ENCODE data around the gene UTF1. TPM values are rescaled to one million over a fixed set of nuclear protein-coding genes. Genes with fewer than 3 reads are reported as not detected.

UTF1 gene
- total RNA-seq, 1 donor from 2014 or later, result not detected

DNA sequence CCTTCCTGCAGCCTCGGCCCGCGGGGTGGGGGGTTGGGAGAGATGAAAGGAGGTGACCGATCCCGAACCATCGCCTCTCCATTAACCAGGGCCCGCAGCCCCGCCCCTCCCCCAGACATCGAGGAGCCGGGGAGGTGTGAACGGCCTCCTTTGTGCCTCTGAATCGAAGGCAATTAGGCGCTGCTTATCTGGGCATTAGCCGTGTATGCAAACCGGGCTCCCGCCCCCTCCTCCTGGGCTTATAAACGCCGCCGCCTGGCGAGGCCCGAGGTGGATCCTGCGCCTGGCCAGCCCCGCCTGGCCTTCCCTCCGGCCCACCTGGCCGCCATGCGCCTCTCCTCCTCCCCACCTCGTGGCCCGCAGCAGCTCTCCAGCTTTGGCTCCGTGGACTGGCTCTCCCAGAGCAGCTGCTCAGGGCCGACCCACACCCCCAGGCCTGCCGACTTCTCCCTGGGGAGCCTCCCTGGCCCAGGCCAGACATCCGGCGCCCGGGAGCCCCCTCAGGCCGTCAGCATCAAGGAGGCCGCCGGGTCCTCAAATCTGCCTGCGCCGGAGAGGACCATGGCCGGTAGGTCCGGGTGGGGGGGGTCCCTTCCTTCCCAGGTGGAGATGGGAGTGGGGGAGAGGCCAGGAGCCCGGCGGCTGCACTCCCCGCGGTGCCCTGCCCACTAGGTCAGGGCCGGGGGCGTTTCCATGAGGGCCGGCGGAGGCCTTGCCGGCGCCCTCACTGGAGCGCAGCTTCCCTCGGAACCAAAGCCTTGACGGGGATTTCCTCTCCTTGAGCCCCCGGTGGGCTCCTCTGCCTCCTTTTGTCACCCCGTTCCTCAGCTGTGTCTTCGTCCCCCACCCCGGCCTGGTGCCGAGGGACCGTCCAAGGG lies 7.8 kb downstream of the UTF1 start, which contains the start of gene VENTX:
VENTX (plus strand) TSS at position 268 of the 878 bp plus-strand sequence; CDS start at position 328, 60 bp downstream.
- intact Hi-C loops (cut with micrococcal nuclease), result no loop called here
- no peak for DNase-seq
- no peak for ATAC-seq

DNA sequence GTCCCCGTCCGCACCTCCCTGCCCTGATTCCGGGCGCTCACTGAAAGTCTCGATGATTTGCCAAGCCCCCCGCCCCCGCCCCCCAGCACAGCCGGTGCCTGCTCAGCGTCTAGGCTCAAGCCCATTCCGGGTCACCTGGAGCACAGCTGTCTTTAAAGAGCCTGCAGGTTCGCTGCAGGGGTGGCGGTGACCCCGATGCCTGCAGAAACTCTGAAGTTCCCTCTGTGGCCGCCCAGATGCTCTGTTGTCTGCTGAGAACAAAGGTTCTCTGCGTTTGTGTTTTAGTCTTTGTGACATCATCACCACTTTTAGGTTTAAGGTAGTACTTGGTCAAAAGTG lies 8.4 kb downstream of the UTF1 start:
- ATAC-seq (no peak), DNase-seq (no peak)
- intact Hi-C loops (cut with micrococcal nuclease), result no loop called here

DNA sequence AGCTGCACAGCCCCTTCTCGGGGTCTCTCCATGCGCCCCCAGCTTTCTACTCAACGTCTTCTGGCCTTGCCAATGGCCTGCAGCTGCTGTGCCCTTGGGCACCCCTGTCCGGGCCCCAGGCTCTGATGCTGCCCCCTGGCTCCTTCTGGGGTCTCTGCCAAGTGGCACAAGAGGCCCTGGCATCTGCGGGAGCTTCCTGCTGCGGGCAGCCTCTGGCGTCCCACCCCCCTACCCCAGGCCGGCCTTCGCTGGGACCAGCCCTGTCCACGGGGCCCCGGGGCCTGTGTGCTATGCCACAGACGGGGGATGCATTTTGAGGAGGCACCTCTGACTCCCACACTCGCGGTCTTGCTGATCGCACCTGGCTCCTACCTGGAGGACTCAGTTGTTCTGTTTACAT lies 10.0 kb downstream of the UTF1 start:
- DNase-seq (no peak), ATAC-seq (no peak)
- intact Hi-C loops (cut with micrococcal nuclease), result no loop called here

GRCh38 chr10:133241501-133242205 lies 11.6 kb downstream of the UTF1 start:
- no peak for ATAC-seq
- intact Hi-C loops (cut with micrococcal nuclease), result no loop called here
- DNase-seq, result peak; percentile 23

DNA sequence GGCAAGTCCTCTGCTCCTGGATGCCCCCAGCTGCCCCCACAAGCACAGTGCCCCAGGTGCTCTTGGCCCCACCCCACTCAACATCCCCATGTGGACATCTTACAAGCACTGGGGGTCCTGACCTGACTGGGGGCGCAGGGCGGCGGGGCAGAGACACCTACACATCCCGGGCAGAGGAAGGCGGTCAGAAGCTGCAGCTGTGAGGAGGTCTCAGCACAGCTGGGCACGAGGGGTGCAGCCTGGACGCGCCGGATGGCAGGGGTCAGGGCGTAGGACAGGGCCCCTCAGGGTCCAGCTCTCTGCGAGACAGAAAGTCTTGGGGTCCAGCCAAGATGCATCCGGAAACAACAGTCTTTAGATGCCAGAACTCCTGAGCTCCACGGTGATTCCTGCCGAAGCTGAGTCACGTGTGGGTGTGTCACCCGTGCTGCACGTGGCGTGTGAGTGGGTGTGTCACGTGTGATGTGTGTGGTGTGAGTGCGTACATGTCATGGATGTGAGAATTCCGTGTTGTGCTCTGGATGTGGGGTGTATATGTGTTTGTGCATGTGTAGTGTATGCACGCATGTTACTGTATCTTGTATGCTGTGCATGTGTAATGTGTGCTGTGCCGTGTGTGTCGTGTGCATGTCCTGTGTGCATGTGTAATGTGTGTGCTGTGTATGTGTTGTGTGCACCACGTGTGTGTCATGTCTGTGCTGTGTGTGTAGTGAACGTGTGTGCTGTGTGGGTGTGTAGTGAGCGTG lies 12.8 kb downstream of the UTF1 start:
- ATAC-seq, result no peak

DNA sequence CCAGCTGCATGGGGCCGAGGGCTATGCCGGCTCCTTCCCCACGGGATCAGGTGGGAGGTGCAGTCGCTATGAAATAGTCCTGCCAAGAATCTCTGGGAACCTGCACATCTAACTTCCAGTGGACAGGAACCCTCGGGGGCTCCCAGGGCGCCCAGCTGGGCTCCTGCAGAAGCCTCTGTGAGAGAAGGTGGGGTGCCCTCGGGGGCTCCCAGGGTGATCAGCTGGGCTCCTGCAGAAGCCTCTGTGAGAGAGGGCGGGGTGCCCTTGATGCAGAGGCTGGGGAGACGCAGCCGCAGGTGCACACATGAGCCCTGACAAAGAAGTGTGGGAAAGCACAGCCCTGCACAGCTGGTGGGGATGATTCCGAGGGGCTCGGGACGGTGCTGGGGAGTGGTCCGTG lies 13.6 kb downstream of the UTF1 start:
- no peak for ATAC-seq
- intact Hi-C loops (cut with micrococcal nuclease), result no loop called here
- DNase-seq, result no peak

More for the DNA sequence above, 12.8 kb downstream of the UTF1 start:
- intact Hi-C loops (cut with micrococcal nuclease), result no loop called here
- no peak for DNase-seq

DNA sequence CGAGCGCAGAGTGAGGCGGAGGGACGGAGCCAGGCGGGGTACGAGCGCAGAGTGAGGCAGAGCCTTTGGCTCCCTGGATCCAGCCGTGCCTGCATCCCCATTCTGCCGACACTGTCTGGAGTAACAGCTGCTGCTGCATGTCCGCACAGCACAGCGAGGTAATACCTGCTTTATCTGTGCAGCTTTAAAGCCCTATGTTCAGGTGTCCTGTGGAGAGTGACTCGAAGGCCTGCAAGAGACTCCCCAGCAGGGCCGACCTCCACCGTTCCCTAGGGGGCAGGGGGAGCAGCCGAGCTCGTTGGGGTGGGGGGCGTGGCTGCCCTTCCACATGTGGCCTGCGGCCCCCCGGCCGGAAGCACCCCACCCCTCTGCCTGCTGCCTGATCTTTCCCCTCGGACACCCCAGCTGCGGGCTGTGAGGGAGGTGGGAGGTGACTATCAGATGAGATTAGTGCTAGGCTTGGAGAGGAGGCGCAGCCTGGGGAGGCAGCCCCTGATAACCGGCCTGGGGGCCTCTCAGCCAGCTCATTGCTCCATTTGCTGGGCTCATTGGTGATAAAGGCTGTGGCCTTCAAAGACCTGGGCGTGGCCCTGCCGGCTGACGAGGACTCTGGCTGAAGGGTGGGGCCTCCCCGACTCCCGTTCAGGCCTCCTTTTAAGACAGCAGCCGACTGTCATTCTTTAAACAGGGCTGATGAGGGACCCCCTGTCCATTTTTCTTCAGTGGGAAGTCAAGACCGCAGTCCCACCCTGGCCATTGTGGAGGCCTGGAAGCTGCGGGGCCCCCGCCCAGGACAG lies 15.6 kb downstream of the UTF1 start:
- no peak for ATAC-seq
- DNase-seq, result no peak
- intact Hi-C loops (cut with micrococcal nuclease), result no loop called here

- DNase-seq (no peak), ATAC-seq (no peak)
- intact Hi-C loops (cut with micrococcal nuclease), result no loop called here
These were observed 16.2 kb downstream of the UTF1 start for GRCh38 chr10:133246236-133246626.

GRCh38 chr10:133247681-133248333 lies 17.8 kb downstream of the UTF1 start:
- intact Hi-C loops (cut with micrococcal nuclease), result no loop called here
- DNase-seq, result no peak
- ATAC-seq, result no peak

GRCh38 chr10:133248334-133248715 lies 18.3 kb downstream of the UTF1 start:
- DNase-seq (no peak), ATAC-seq (no peak)
- intact Hi-C loops (cut with micrococcal nuclease), result no loop called here

DNA sequence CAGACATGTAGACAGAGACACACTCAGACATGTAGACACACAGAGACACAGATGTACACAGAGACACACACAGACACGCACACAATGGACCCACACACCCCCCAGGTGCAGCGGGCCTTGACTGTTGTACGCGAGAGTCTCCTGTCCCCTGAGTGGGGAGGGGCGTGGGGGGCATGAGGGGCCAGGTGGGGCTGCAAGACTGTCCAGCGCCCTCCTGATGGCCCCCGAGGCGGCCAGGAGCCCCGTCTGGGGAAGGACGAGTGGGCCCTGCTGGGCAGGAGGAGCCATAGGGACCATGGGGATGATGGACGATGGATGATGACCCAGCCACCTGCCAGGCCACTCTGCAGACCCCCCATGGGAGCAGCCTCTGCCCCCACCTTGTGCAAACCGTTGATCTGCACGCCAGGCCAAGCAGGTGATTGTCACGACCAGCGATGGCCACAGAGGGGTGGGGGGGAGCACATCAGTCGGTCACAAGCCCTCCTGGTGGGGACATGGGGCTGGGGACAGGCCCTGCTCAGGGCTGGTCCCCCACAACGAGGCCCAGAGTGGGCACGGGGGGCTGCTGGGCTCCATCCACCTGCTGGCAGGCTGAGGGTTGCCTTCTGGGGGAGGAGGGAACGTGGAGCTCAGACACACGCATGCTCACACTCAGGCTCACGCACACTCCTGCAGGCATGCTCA lies 19.2 kb downstream of the UTF1 start:
- intact Hi-C loops (cut with micrococcal nuclease), result no loop called here
- DNase-seq, result no peak
- ATAC-seq, result no peak

DNA sequence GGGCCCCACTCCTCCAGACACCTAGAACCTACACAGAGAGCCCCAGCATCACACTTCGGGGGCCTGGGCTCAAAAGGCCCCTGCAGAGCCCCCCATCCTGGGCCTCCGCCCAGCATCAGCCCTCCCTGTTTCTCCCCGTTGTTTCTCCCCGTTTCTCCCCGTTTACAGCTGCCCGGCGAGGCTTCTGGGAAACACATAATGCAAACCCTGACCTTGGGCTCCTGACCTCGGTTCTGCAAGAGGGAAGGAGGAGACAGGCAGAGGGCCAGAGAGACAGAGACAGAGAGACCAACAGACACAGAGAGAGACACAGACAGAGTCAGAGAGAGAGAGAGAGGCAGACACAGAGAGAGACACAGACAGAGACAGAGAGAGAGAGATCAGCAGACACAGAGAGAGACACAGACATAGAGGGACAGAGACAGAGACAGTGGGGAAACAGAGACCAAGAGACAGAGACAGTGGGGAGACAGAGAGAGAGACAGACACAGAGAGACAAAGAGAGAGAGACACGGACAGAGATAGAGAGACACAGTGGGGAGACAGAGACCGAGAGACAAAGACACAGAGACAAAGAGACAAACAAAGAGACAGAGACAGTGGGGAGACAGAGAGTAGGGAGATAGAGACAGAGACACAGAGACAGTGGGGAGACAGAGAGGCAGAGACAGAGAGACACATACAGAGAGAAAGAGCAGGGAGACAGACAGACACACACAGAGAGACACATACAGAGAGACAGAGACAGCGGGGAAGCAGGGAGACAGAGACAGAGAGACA lies 20.1 kb downstream of the UTF1 start:
- DNase-seq, result no peak

GRCh38 chr10:133251388-133252222 lies 21.6 kb downstream of the UTF1 start:
- ATAC-seq (peak; percentile 64), DNase-seq (no peak)
- intact Hi-C loops (cut with micrococcal nuclease), result no loop called here

More for the DNA sequence above, 20.1 kb downstream of the UTF1 start:
- intact Hi-C loops (cut with micrococcal nuclease), result no loop called here
- ATAC-seq, result no peak

GRCh38 chr10:133252223-133252552 lies 22.2 kb downstream of the UTF1 start:
- no peak for ATAC-seq
- no peak for DNase-seq
- intact Hi-C loops (cut with micrococcal nuclease), result no loop called here

GRCh38 chr10:133253361-133253955 lies 23.4 kb downstream of the UTF1 start:
- DNase-seq, result no peak
- intact Hi-C loops (cut with micrococcal nuclease), result no loop called here
- ATAC-seq, result no peak

DNA sequence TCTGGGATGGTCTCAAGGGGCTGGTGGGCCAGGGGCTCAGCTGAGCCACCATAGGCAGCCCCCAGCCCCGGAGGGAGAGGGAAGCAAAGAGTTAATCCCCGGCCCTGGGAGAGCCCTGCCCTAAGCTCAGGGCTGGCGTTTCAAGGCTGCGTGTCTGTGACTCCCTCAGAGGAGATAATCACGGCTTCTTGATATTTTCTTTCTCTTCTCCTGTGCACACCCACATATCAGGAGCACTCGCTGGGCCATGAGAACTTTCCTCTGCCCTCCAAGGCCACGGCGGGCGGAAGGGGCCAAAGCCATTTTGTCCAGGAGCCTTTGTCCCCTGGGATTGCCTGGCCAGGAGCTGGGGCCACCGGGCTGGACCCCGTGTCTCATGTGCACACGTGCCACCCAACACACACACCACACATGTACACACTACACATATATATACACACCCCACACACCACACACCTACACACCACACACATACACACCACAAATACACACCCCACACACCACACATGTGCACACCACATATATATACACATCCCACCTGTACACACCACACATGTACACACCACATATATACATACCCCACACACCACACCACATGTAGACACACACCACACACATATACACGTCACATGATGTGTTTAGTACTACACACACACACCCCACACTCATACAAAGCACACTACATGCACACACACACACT lies 24.6 kb downstream of the UTF1 start:
- intact Hi-C loops (cut with micrococcal nuclease), result no loop called here
- ATAC-seq (no peak), DNase-seq (no peak)

All from left ventricle myocardium superior (tissue), 1 donor.